WTC11 (cell line): ENCODE measurements around the gene KCNK4. TPM values are rescaled to one million over a fixed set of nuclear protein-coding genes. Genes with fewer than 3 reads are reported as not detected.
"Not testable (repeated sequence)": the region's sequence is repeated elsewhere in the genome, so short reads cannot be mapped to it uniquely, and the experiment has no call there.

Experiments used
- ATAC-seq: fragments of 200-7000 bp; cut with Tn5 transposase; 2 replicates; pipeline ENCODE4 v1.10.0; 2021; ENCODE audit warnings: mild to moderate bottlenecking, moderate library complexity
- CTCF ChIA-PET: fragments of 300-600 bp; sonication (Branson Sonifier 250); formaldehyde crosslinking; loops from one replicate; lab custom pipeline; 2021; ENCODE audit warnings: antibody characterized with exemption; lab: Charles Lee
- POLR2A ChIA-PET: fragments of 350-600 bp; sonication (Branson Sonifier 250); formaldehyde crosslinking; loops from one replicate; lab custom pipeline; 2021; ENCODE audit warnings: antibody characterized with exemption; lab: Charles Lee
- DNase-seq: peaks from one replicate; pipeline ENCODE4 v3.0.0; 2021; ENCODE audit warnings: low spot score
- H3K27ac Mint-ChIP-seq: 2 replicates; pipeline ENCODE4 v1.8.0; 2021; ENCODE audit warnings: mixed read lengths
- H3K27me3 Mint-ChIP-seq: 2 replicates; pipeline ENCODE4 v1.8.0; 2021; ENCODE audit warnings: low read depth, mild to moderate bottlenecking, moderate library complexity, mixed read lengths
- H3K36me3 Mint-ChIP-seq: 2 replicates; pipeline ENCODE4 v1.8.0; 2021; ENCODE audit warnings: mixed read lengths
- H3K4me1 Mint-ChIP-seq: 2 replicates; pipeline ENCODE4 v1.8.0; 2022; ENCODE audit warnings: mixed read lengths
- H3K4me3 Mint-ChIP-seq: 2 replicates; pipeline ENCODE4 v1.8.0; 2021; ENCODE audit warnings: mild to moderate bottlenecking, moderate library complexity, mixed read lengths
- H3K9me3 Mint-ChIP-seq: 2 replicates; pipeline ENCODE4 v1.8.0; 2021; ENCODE audit warnings: mixed read lengths
- ATF6 ChIP-seq: sonication (generic); formaldehyde crosslinking; IDR thresholded peaks from 2 replicates; pipeline ENCODE4 v1.8.1; 2023; ENCODE audit warnings: mild to moderate bottlenecking, missing genetic modification reagents
- CREM ChIP-seq: sonication (generic); formaldehyde crosslinking; IDR thresholded peaks from 2 replicates; pipeline ENCODE4 v1.8.1; 2022; ENCODE audit warnings: mild to moderate bottlenecking, missing genetic modification reagents, moderate library complexity
- FOXP4 ChIP-seq: sonication (generic); formaldehyde crosslinking; IDR thresholded peaks from 2 replicates; pipeline ENCODE4 v1.8.0; 2022; ENCODE audit warnings: mild to moderate bottlenecking, missing genetic modification reagents
- JUN ChIP-seq: sonication (generic); formaldehyde crosslinking; IDR thresholded peaks from 2 replicates; pipeline ENCODE4 v1.8.0; 2023; ENCODE audit warnings: mild to moderate bottlenecking, missing genetic modification reagents
- NFE2L1 ChIP-seq: sonication (generic); formaldehyde crosslinking; IDR thresholded peaks from 2 replicates; pipeline ENCODE4 v1.8.1; 2023; ENCODE audit warnings: missing genetic modification reagents
- SMAD4 ChIP-seq: sonication (generic); formaldehyde crosslinking; IDR thresholded peaks from 2 replicates; pipeline ENCODE4 v1.8.0; 2022; ENCODE audit warnings: mild to moderate bottlenecking, missing genetic modification reagents
- ZBTB43 ChIP-seq: sonication (generic); formaldehyde crosslinking; IDR thresholded peaks from 2 replicates; pipeline ENCODE4 v1.8.1; 2023; ENCODE audit warnings: mild to moderate bottlenecking, missing genetic modification reagents
- ZNF263 ChIP-seq: sonication (generic); formaldehyde crosslinking; IDR thresholded peaks from 2 replicates; pipeline ENCODE4 v1.8.1; 2022; ENCODE audit warnings: low read depth, mild to moderate bottlenecking, moderate library complexity, missing genetic modification reagents
- ZNF416 ChIP-seq: fragments of 250-450 bp; sonication (Bioruptor Pico); IDR thresholded peaks from 2 replicates; pipeline ENCODE4 v1.9.0; 2021; ENCODE audit warnings: mild to moderate bottlenecking, inconsistent platforms
- ZNF425 ChIP-seq: fragments of 250-450 bp; sonication (Bioruptor Pico); conservative IDR thresholded peaks from 2 replicates; pipeline ENCODE4 v1.9.0; 2021; ENCODE audit warnings: mild to moderate bottlenecking
- ZNF532 ChIP-seq: fragments of 250-450 bp; sonication (Bioruptor Pico); IDR thresholded peaks from 2 replicates; pipeline ENCODE4 v1.9.0; 2021; ENCODE audit warnings: mild to moderate bottlenecking, borderline replicate concordance
- total RNA-seq: library from RNA; stranded (reverse); gene quantifications from 3 replicates; pipeline ENCODE4 v1.2.3, GENCODE V29; 2021

The KCNK4 gene
- total RNA-seq, 1 experiment from 2014 or later = 0.74 TPM

- POLR2A ChIA-PET = no interaction called here
- Mint-ChIP-seq H3K27me3 (peaks cover 5% of the 10 kb centered on the region), H3K27ac (peak overlapping the region; percentile 77), H3K4me3 (peak overlapping the region; percentile 90), H3K36me3 (peaks cover 5% of the 10 kb centered on the region), H3K9me3 (no peaks in the 10 kb centered on the region), H3K4me1 (peaks cover 14% of the 10 kb centered on the region)
- DNase-seq = no peak
- CTCF ChIA-PET = interaction anchor here (1.2 to 1.9 kb wide), 3 partner anchors 36 to 50 kb away, joined by 3 to 5 read pairs (median 4); no protein-coding TSS in a partner anchor
- no peak for ATAC-seq
- 0 out of 2 replicates have a peak, but pooled peaks have one; percentile 25 for TF ChIP-seq ZBTB43 (CRISPR knock-in tag)
- no peak for TF ChIP-seq CREM (CRISPR knock-in tag)
Observed at GRCh38 chr11:64306563-64306875, 15.4 kb downstream of the KCNK4 start.

GRCh38 chr11:64306876-64307622, 15.9 kb downstream of the KCNK4 start:
- ChIA-PET POLR2A (no interaction called here), CTCF (interaction anchor here (0.5 to 1.9 kb wide), 4 partner anchors 36 to 1846 kb away, joined by 3 to 5 read pairs (median 4); no protein-coding TSS in a partner anchor)
- Mint-ChIP-seq H3K4me1 (peaks cover 14% of the 10 kb centered on the region), H3K36me3 (peaks cover 5% of the 10 kb centered on the region), H3K27ac (no peak overlapping the region; the same call in 1 of the 2 replicates), H3K9me3 (no peaks in the 10 kb centered on the region), H3K27me3 (peaks cover under 1% of the 10 kb centered on the region), H3K4me3 (peak overlapping the region; percentile 90)
- no peak for ATAC-seq
- DNase-seq = no peak
- TF ChIP-seq ZNF416 (CRISPR knock-in tag) (no peak), NFE2L1 (CRISPR knock-in tag) (no peak), JUN (CRISPR knock-in tag) (no peak), SMAD4 (CRISPR knock-in tag) (no peak), FOXP4 (CRISPR knock-in tag) (no peak), ZNF263 (CRISPR knock-in tag) (no peak), ZNF532 (no peak), ZNF425 (CRISPR knock-in tag) (no peak), ATF6 (CRISPR knock-in tag) (no peak)

- not testable (repeated sequence) for ATAC-seq
- H3K27ac Mint-ChIP-seq = peak overlapping the region; percentile 19
Observed at GRCh38 chr11:64307795-64308194, 16.7 kb downstream of the KCNK4 start.

More at GRCh38 chr11:64307795-64308194, 16.7 kb downstream of the KCNK4 start:
- POLR2A ChIA-PET, H3K9me3 Mint-ChIP-seq, H3K27me3 Mint-ChIP-seq, H3K36me3 Mint-ChIP-seq, DNase-seq: not testable (repeated sequence)
- H3K4me3 Mint-ChIP-seq = peak overlapping the region; percentile 20; the same call in 1 of the 2 replicates
- H3K4me1 Mint-ChIP-seq = peaks cover 14% of the 10 kb centered on the region
- CTCF ChIA-PET = interaction anchor here (1.4 to 1.9 kb wide), 2 partner anchors 35 to 47 kb away, joined by 4 to 5 read pairs; no protein-coding TSS in a partner anchor
